ENCODE data around the gene DR1. TPM values are rescaled to one million over a fixed set of nuclear protein-coding genes. Genes with fewer than 3 reads are reported as not detected.
A peak's percentile ranks its signal among the peaks of the same experiment; 100 is the strongest.

The DR1 gene
- 10 to 100 TPM; 26.9 to 62.7 (median 30.9) TPM for total RNA-seq

GRCh38 chr1:93345633-93346420 is at the start of gene DR1:
Gene DR1 (plus strand): TSS chr1:93345907. CDS start chr1:93346646, 739 bp downstream.
- H3K27ac ChIP-seq: peak within 1 kb of the TSS; percentile 89 to 95 (median 91)
- no peaks in the 10 kb centered on the region for H3K27me3 ChIP-seq
- H3K9me3 ChIP-seq: no peaks in the 10 kb centered on the region
- H3K4me3 ChIP-seq: peak within 1 kb of the TSS; percentile 83 to 96 (median 92)
- H3K36me3 ChIP-seq: no peaks in the 10 kb centered on the region
- peak; percentile 91 to 97 (median 96) for DNase-seq
- H3K4me1 ChIP-seq: peaks cover 0 to 24% (median 9%) of the 10 kb centered on the region in 4 donors
- TF ChIP-seq POLR2A (IDR thresholded peaks at IDR 0.05) (peak; percentile 89 to 92), CTCF (IDR thresholded peaks at IDR 0.05) (no peak)

- H3K9me3 ChIP-seq: no peaks in the 10 kb centered on the region
These were observed 49.1 kb upstream of the DR1 start for GRCh38 chr1:93296555-93297154.

GRCh38 chr1:93301131-93301530 is 44.6 kb upstream of the DR1 start:
- DNase-seq: no peak
- no peak for TF ChIP-seq POLR2A (IDR thresholded peaks at IDR 0.05)
- TF ChIP-seq CTCF (IDR thresholded peaks at IDR 0.05): no peak
- Histone ChIP-seq H3K27me3 (no peaks in the 10 kb centered on the region), H3K4me1 (no peaks in the 10 kb centered on the region), H3K4me3 (no peak overlapping the region), H3K9me3 (no peaks in the 10 kb centered on the region), H3K27ac (no peak overlapping the region), H3K36me3 (no peaks in the 10 kb centered on the region)

More at GRCh38 chr1:93296555-93297154, 49.1 kb upstream of the DR1 start:
- Histone ChIP-seq H3K4me3 (no peak overlapping the region), H3K27ac (no peak overlapping the region), H3K27me3 (no peaks in the 10 kb centered on the region), H3K36me3 (no peaks in the 10 kb centered on the region), H3K4me1 (no peaks in the 10 kb centered on the region)
- no peak for DNase-seq
- TF ChIP-seq POLR2A (IDR thresholded peaks at IDR 0.05) (no peak), CTCF (IDR thresholded peaks at IDR 0.05) (no peak)

- Histone ChIP-seq H3K4me1 (no peaks in the 10 kb centered on the region), H3K27ac (no peak overlapping the region), H3K36me3 (no peaks in the 10 kb centered on the region), H3K4me3 (no peak overlapping the region), H3K9me3 (no peaks in the 10 kb centered on the region), H3K27me3 (no peaks in the 10 kb centered on the region)
- no peak for TF ChIP-seq POLR2A (IDR thresholded peaks at IDR 0.05)
- TF ChIP-seq CTCF (IDR thresholded peaks at IDR 0.05): no peak
- no peak for DNase-seq
These were observed 43.6 kb upstream of the DR1 start for GRCh38 chr1:93302078-93302477.

- H3K27ac ChIP-seq: no peak overlapping the region
- H3K9me3 ChIP-seq: no peaks in the 10 kb centered on the region
- no peaks in the 10 kb centered on the region for H3K27me3 ChIP-seq
- TF ChIP-seq POLR2A (IDR thresholded peaks at IDR 0.05) (no peak), CTCF (IDR thresholded peaks at IDR 0.05) (peak; percentile 78 to 89 (median 86))
- H3K4me3 ChIP-seq: no peak overlapping the region
- H3K36me3 ChIP-seq: peaks cover 0 to 4% (median 0%) of the 10 kb centered on the region in 3 donors
- peak in 2 of 3 donors; percentile 50 to 80 for DNase-seq
- no peaks in the 10 kb centered on the region for H3K4me1 ChIP-seq
These were observed 41.0 kb upstream of the DR1 start for GRCh38 chr1:93304716-93305138.
